ENCODE data around the gene ZNF688.
"Not testable (repeated sequence)": the region's sequence is repeated elsewhere in the genome, so short reads cannot be mapped to it uniquely, and the experiment has no call there.

DNA sequence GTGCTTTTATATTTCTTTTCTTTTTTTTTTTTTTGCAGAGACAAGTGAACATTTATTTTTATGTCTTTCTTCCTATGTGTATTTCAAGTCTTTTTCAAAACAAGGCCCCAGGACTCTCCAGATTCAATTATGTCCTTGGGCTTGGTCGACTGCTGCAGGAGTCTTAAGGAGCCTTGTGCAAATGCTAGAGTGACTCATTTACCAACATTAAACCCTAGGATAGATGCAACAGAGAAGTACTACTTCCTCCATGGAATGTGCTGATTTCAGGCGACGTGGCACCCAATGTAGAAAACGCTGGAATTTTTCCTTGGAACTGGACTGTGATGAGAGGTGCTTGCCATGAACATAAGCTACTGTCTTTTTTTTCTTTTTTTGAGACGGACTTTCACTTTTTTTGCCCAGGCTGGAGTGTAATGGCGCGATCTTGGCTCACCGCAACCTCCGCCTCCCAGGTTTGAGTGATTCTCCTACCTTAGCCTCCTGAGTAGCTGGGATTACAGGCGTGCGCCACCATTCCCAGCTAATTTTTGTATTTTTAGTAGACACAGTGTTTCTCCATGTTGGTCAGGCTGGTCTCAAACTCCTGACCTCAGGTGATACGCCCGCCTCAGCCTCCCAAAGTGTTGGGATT lies 35.0 kb downstream of the ZNF688 start:
- TF ChIP-seq CTBP1 (IDR thresholded peaks at IDR 0.05; ENCODE audit: borderline replicate concordance); HDGF (IDR thresholded peaks at IDR 0.05; ENCODE audit: borderline replicate concordance); FOXM1 (IDR thresholded peaks at IDR 0.05; ENCODE audit: borderline replicate concordance); TARDBP (IDR thresholded peaks at IDR 0.05); ZNF384 (IDR thresholded peaks at IDR 0.05); SUZ12 (IDR thresholded peaks at IDR 0.05); BHLHE40 (IDR thresholded peaks at IDR 0.05; ENCODE audit: borderline replicate concordance); FOXA1 (IDR thresholded peaks at IDR 0.05); LEF1 (IDR thresholded peaks at IDR 0.05; ENCODE audit: borderline replicate concordance); SP1 (IDR thresholded peaks at IDR 0.05); ARNT (IDR thresholded peaks at IDR 0.05); ELF4 (IDR thresholded peaks at IDR 0.05); NFRKB (IDR thresholded peaks at IDR 0.05): not testable (repeated sequence)
- TF ChIP-seq, protein P1, sequence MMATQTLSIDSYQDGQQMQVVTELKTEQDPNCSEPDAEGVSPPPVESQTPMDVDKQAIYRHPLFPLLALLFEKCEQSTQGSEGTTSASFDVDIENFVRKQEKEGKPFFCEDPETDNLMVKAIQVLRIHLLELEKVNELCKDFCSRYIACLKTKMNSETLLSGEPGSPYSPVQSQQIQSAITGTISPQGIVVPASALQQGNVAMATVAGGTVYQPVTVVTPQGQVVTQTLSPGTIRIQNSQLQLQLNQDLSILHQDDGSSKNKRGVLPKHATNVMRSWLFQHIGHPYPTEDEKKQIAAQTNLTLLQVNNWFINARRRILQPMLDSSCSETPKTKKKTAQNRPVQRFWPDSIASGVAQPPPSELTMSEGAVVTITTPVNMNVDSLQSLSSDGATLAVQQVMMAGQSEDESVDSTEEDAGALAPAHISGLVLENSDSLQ (IDR thresholded peaks at IDR 0.05): not testable (repeated sequence)

Data from HEK293T (cell line).